H1 (cell line): ENCODE data around the gene SPG11. TPM values are rescaled to one million over a fixed set of nuclear protein-coding genes. Genes with fewer than 3 reads are reported as not detected.

ENCODE experiments used
- CEBPB ChIP-seq: IDR thresholded peaks from 2 replicates; pipeline ENCODE4 v1.6.1; 2012; ENCODE audit warnings: low read depth, low read length
- EZH2 ChIP-seq: fragments of 200-600 bp; sonication (generic); IDR thresholded peaks from 2 replicates; pipeline ENCODE4 v1.7.1; 2012; ENCODE audit warnings: low read depth, mild to moderate bottlenecking, moderate library complexity, low read length, inconsistent platforms; ENCODE audit not compliant: severe bottlenecking
- JUN ChIP-seq: IDR thresholded peaks from 2 replicates; pipeline ENCODE4 v1.6.1; 2011; ENCODE audit warnings: low read depth, mild to moderate bottlenecking, improper control_type of control experiment, low read length
- polyA plus RNA-seq, 7 experiments: library from polyadenylated mRNA; depleted of rRNA in 3 of 7; stranded (reverse) in 5 of 7; unstranded in 2 of 7; fragments of >200 nt in 5 of 7; fragments of 200-250 nt in 2 of 7; gene quantifications; 1 replicate in 5 of 7; 2 replicates in 1 of 7; 4 replicates in 1 of 7; pipeline versions ENCODE4 v1.2.1 to v1.2.3, GENCODE V29; 2011 to 2013; ENCODE audit warnings: missing spikeins in 2 of 7, mixed read lengths in 2 of 7
- total RNA-seq: library from RNA; stranded (reverse); fragmentation: NEBNext Ultra II Directional; extraction: Animal tissue kit (Norgen Biotek cat#: 25700); gene quantifications from 2 replicates; pipeline ENCODE4 v1.2.1, GENCODE V29; 2021
- TF ChIP-seq, protein P1 (sequence below), 3 experiments: IDR thresholded peaks; 1 replicate in 2 of 3; 2 replicates in 1 of 3; pipeline versions ENCODE4 v1.5.1 to v1.6.1; 2011; ENCODE audit warnings: low read length in 3 of 3, mild to moderate bottlenecking in 3 of 3, inconsistent platforms in 2 of 3, low read depth in 1 of 3, moderate library complexity in 1 of 3; ENCODE audit not compliant: insufficient read depth in 1 of 3; ENCODE audit errors: control extremely low read depth in 1 of 3

The SPG11 gene
- total and polyA plus RNA-seq, 2 of the 8 experiments (the other 6 are each of a cell fraction or from before 2014, with no cell fraction given): 37.1 to 38.6 TPM

DNA sequence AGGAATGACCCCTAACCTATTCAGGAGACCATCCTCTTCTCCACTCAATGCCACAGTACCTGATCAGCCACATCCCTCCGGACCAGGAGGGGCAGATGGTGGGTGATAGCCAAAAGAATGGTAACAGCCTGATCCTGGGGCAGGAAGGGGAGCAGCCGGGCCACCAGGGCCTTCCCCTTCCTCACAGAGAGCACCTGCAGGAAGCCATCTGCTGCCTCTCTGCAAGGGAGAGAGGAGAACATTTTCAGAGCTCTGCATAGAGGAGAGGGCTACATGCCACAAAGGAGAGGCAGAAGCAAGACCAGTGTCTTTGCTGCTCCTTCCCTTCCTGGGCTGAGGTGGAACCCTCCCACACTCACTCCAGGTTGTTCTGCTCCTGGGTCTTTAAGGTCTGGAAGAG is 5.5 kb upstream of the SPG11 start (continued):
- TF ChIP-seq, protein P1, sequence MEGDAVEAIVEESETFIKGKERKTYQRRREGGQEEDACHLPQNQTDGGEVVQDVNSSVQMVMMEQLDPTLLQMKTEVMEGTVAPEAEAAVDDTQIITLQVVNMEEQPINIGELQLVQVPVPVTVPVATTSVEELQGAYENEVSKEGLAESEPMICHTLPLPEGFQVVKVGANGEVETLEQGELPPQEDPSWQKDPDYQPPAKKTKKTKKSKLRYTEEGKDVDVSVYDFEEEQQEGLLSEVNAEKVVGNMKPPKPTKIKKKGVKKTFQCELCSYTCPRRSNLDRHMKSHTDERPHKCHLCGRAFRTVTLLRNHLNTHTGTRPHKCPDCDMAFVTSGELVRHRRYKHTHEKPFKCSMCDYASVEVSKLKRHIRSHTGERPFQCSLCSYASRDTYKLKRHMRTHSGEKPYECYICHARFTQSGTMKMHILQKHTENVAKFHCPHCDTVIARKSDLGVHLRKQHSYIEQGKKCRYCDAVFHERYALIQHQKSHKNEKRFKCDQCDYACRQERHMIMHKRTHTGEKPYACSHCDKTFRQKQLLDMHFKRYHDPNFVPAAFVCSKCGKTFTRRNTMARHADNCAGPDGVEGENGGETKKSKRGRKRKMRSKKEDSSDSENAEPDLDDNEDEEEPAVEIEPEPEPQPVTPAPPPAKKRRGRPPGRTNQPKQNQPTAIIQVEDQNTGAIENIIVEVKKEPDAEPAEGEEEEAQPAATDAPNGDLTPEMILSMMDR (IDR thresholded peaks at IDR 0.05; ENCODE audit: control extremely low read depth in 1 of 3, insufficient read depth in 1 of 3, low read depth in 1 of 3, low read length in 3 of 3): no peak
- no peak for TF ChIP-seq JUN
- TF ChIP-seq CEBPB: no peak
- no peak for TF ChIP-seq EZH2
